Dedifferentiated amniotic fluid mesenchymal stem cell (primary cell): ENCODE measurements around the gene S1PR3.
A peak's percentile ranks its signal among the peaks of the same experiment; 100 is the strongest.

Source experiments
- DNase-seq: peaks from one replicate; pipeline ENCODE4 v3.0.0-alpha.2; 2016; ENCODE audit errors: extremely low spot score

S1PR3 gene

GRCh38 chr9:88969646-88970373 is 21.5 kb upstream of the S1PR3 start:
- DNase-seq, result no peak

- no peak for DNase-seq
These were observed 19.9 kb upstream of the S1PR3 start for GRCh38 chr9:88971131-88971960.

GRCh38 chr9:88972401-88972800 is 18.9 kb upstream of the S1PR3 start:
- no peak for DNase-seq

GRCh38 chr9:88973281-88974045 is 17.8 kb upstream of the S1PR3 start:
- no peak for DNase-seq

- no peak for DNase-seq
These were observed 16.6 kb upstream of the S1PR3 start for GRCh38 chr9:88974641-88975040.

- no peak for DNase-seq
These were observed 15.0 kb upstream of the S1PR3 start for GRCh38 chr9:88975966-88976889.

- DNase-seq, result no peak
These were observed 14.4 kb upstream of the S1PR3 start for GRCh38 chr9:88976890-88977257.

- no peak for DNase-seq
These were observed 13.2 kb upstream of the S1PR3 start for GRCh38 chr9:88978034-88978433.

- no peak for DNase-seq
These were observed 12.2 kb upstream of the S1PR3 start for GRCh38 chr9:88979021-88979420.

- DNase-seq, result no peak
These were observed 11.5 kb upstream of the S1PR3 start for GRCh38 chr9:88979791-88980190.

- peak; percentile 76 for DNase-seq
These were observed 10.5 kb upstream of the S1PR3 start for GRCh38 chr9:88980740-88981203.

- no peak for DNase-seq
These were observed 7.3 kb upstream of the S1PR3 start for GRCh38 chr9:88983865-88984542.

- DNase-seq, result no peak
These were observed 6.8 kb upstream of the S1PR3 start for GRCh38 chr9:88984543-88984883.

- no peak for DNase-seq
These were observed 5.7 kb upstream of the S1PR3 start for GRCh38 chr9:88985616-88986015.

GRCh38 chr9:88986776-88987175 is 4.5 kb upstream of the S1PR3 start:
- DNase-seq, result no peak

GRCh38 chr9:88987661-88988060 is 3.6 kb upstream of the S1PR3 start:
- no peak for DNase-seq

- DNase-seq, result peak; percentile 19
These were observed 2.2 kb upstream of the S1PR3 start for GRCh38 chr9:88988796-88989641.

GRCh38 chr9:88990041-88990728 is 1.1 kb upstream of the S1PR3 start:
- no peak for DNase-seq

GRCh38 chr9:88990729-88991065 is 571 bp upstream of the S1PR3 start:
- DNase-seq, result no peak
